Anterior cingulate cortex (tissue), 58 donors: ENCODE data around the gene WDTC1.
"Not testable (repeated sequence)": the region's sequence is repeated elsewhere in the genome, so short reads cannot be mapped to it uniquely, and the experiment has no call there.

ENCODE experiments used
- DNase-seq, 58 donors: peaks; one replicate each; lab custom pipeline; 2025; lab: John Stamatoyannopoulos, UW

Gene WDTC1, protein sequence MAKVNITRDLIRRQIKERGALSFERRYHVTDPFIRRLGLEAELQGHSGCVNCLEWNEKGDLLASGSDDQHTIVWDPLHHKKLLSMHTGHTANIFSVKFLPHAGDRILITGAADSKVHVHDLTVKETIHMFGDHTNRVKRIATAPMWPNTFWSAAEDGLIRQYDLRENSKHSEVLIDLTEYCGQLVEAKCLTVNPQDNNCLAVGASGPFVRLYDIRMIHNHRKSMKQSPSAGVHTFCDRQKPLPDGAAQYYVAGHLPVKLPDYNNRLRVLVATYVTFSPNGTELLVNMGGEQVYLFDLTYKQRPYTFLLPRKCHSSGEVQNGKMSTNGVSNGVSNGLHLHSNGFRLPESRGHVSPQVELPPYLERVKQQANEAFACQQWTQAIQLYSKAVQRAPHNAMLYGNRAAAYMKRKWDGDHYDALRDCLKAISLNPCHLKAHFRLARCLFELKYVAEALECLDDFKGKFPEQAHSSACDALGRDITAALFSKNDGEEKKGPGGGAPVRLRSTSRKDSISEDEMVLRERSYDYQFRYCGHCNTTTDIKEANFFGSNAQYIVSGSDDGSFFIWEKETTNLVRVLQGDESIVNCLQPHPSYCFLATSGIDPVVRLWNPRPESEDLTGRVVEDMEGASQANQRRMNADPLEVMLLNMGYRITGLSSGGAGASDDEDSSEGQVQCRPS

GRCh38 chr1:27234049-27234882, at the start of gene WDTC1:
WDTC1 (plus strand) TSS chr1:27234632; CDS start chr1:27261055, 26,423 bp downstream.
- peak; percentile 80 to 99 (median 98) for DNase-seq

DNA sequence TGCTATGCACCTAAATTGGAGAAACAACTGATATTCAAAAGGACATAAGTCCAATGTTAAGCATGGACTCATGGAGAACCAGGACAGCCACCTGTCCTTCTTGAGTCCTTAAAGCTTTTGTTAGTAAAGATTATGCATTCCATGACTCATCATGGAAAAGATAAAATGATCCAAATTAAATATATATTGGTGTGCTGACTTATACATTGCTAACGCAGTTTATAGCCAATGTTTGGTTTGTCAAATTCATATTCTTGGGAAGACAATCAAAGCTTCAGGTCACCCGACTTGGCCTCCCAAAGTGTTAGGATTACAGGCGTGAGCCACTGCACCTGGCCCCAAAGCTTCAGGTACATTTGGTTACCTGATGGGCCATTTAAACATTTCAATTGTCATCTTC, 49.8 kb upstream of the WDTC1 start:
- DNase-seq, result not testable (repeated sequence)

- no peak for DNase-seq
Measured at GRCh38 chr1:27192039-27192529, 42.3 kb upstream of the WDTC1 start.

GRCh38 chr1:27193194-27193593, 41.2 kb upstream of the WDTC1 start:
- no peak for DNase-seq

DNA sequence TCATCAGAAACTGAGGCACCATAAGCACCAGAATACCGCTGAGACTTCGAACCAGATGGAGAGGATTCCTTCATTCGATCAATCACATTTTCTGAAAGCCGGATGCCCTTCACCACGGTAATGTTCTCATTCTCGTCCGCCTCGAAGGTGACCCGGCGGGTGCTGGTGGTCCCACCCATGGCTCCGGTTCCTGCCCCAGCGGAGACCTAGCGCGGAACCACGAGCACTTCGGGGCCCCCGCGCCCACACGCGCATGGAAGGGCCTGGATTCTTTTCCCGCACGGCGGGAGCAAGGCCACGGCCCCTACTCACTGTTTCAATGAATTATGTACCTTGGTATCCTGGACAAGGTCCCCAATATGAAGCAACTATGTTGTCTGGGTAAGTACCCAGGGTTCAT, 33.1 kb upstream of the WDTC1 start:
- no peak for DNase-seq

DNA sequence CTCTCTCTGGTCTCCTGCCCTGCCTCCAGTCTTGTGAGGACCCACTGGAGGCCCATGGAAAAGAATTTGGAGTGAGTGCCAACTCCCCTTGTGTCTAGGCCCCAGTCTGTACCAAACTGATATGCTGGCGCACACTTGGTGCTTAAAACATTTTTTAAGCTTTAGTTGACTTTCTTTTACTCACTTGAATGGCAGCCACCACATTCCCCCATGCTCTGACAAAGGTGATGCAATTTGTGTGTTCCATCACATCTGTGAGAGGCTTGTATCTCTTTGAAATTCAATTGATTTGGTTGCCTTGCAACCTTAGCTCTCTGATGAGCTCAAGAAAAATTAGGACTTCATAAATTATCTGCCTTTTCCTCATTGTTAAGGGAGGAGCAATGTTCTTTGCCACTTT, 30.5 kb upstream of the WDTC1 start:
- no peak for DNase-seq

DNA sequence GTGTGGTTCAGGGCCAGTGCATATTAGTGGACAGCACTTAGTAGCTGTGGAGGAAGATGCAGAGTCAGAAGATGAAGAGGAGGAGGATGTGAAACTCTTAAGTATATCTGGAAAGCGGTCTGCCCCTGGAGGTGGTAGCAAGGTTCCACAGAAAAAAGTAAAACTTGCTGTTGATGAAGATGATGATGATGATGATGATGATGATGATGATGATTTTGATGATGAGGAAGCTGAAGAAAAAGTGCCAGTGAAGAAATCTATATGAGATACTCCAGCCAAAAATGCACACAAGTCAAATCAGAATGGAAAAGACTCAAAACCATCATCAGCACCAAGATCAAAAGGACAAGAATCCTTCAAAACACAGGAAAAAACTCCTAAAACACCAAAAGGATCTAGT, 27.2 kb upstream of the WDTC1 start:
- not testable (repeated sequence) for DNase-seq

DNA sequence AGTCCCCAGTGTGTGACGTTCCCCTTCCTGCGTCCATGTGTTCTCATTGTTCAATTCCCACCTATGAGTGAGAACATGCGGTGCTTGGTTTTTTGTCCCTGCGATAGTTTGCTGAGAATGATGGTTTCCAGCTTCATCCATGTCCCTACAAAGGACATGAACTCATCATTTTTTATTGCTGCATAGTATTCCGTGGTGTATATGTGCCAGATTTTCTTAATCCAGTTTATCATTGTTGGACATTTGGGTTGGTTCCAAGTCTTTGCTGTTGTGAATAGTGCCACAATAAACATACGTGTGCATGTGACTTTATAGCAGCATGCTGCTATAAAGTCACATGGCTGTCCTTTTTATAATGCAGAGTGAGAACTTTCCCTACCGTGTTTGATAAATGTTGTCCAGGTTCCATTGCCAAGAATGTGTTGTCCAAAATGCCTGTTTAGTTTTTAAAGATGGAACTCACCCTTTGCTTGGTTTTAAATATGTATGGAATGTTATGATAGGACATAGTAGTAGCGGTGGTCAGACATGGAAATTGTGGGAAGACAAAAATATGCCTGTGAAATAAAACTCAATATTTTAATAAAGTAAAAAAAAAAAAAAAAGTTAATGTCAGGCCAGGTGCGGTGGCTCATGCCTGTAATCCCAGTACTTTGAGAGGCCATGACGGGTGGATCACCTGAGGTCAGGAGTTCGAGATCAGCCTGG, 26.1 kb upstream of the WDTC1 start:
- not testable (repeated sequence) for DNase-seq

DNA sequence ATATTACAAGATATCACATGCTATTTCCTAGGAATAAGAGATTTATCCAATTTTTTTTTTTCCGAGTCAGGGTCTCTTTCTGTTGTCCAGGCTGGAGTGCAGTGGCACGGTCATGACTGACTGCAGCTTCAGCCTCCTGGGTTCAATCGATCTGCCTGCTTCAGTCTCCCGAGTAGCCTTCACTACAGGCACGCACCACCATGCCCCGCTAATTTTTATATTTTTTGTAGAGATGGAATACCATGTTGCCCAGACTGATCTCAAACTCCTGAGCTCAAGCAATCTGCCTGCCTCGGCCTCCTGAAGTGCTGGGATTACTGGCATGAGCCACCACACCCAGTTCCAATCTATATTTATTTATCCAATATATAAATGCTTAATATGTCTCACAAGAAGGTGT, 18.0 kb upstream of the WDTC1 start:
- DNase-seq, result no peak

DNA sequence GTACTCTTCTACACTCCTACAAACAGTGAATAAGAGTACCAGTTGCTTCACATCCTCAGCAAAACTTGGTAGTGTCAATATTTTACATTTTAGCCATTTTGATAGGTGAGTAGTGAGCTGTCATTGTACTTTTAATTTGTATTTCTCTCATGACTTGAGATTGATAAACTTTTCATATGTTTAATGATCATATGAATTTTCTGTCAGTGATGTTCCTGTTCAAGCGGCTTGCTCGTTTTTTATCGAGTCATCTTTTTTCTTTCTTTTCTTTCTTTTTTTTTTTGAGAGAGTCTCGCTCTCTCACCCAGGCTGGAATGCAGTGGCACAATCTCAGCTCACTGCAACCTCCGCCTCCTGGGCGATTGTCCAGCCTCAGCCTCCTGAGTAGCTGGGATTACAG, 17.0 kb upstream of the WDTC1 start:
- DNase-seq, result no peak

- DNase-seq, result no peak
Measured at GRCh38 chr1:27218736-27219135, 15.7 kb upstream of the WDTC1 start.

DNA sequence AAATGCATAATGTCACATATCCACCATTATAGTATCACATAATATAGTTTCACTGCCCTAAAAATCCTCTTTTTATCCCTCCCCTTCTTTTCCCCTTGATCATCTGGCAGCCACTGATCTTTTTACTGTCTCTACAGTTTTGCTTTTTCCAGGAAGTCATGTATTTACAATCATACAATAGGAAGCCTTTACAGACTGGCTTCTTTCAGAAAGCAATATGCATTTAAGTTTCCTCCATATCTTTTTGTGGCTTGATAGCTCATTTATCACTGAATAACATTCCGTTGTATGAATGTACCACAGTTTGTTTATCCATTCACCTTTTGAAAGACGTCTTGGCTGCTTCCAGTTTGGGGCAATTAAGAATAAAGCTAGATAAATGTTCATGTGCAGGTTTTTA, 14.3 kb upstream of the WDTC1 start:
- no peak for DNase-seq

GRCh38 chr1:27220702-27221497, 13.5 kb upstream of the WDTC1 start:
- DNase-seq, result not testable (repeated sequence)

DNA sequence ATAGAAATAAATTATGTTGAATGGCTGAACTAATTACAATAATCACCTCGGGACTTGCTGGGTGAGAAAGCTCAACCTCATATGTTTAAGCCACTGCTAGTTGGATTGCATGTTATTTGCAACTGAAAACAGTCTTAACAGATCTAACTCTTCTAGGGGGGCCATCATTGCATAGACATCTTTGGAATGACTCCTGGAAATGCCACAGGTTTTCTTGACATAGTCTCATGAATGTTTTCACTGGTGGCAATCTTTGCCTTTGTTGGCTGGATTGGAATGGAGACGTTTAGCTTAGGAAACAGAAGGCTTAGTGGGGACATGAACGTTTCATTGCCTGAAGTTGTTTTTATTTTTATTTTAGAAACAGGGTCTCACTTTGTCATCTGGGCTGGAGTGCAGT, 8.8 kb upstream of the WDTC1 start:
- no peak for DNase-seq

GRCh38 chr1:27227765-27228164, 6.7 kb upstream of the WDTC1 start:
- DNase-seq, result no peak

GRCh38 chr1:27233667-27234048, 774 bp upstream of the WDTC1 start:
- DNase-seq, result peak in 2 of 58 donors; percentile 5 to 21

DNA sequence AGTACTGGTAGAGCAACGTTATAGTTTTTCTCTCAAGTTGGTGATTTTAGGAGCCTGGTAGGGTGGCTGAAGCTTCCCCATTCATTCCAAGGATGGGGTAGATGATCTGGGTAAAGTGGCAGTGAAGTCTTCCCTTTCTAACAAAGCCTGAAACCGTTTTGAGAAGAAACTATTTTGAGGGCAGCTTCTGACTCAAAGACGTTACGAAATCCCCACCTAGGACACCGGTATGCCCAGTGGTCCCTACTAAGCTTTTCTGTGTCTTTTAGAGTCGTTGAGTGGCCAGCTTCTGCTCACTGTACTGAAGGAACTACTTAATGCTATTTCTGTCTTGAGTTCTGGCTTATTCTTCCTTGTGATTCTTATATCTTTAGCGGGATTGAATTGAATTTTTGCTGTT, 1.4 kb downstream of the WDTC1 start:
- no peak for DNase-seq

DNA sequence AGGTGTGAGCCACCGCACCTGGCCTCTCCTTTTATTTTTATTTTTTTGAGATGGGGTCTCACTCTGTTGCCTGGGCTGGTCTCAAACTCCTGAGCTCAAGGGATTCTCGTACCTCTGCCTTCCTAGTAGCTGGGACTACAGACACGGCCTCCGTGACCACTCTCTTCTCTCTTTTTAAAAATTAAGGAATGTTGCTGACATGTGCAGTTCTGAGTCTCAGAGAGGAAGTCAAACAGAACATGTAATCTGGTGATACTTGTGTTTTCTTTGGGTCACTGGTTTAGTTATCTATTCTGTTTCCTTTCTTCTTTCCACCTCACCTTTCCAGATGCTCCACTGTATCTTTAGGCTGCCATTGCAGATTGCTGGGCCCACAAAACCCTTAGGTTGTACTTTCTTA, 2.7 kb downstream of the WDTC1 start:
- DNase-seq, result no peak

GRCh38 chr1:27238032-27238431, 3.6 kb downstream of the WDTC1 start:
- no peak for DNase-seq

GRCh38 chr1:27241677-27242076, 7.2 kb downstream of the WDTC1 start:
- no peak for DNase-seq
